ENCODE data around the gene MARCHF11.

DNA sequence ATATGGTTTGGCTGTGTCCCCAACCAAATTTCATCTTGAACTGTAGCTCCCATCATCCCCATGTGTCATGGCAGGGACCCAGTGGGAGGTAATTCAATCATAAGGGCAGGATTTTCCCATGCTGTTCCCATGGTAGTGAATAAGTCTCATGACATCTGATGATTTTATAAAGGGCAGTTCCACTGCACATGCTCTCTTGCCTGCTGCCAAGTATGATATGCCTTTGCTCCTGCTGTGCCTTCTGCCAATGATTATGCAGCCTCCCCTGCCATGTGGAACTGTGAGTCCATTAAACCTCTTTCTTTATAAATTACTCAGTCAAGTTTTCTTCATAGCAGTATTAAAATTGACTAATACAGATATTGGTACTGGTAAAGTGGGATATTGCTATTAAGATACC lies 42.4 kb downstream of the MARCHF11 start:
- TF ChIP-seq TAF1 (IDR thresholded peaks at IDR 0.05; ENCODE audit: borderline replicate concordance, insufficient read depth, low read length), result no peak
- no peak for TF ChIP-seq POLR2AphosphoS5 (IDR thresholded peaks at IDR 0.05; ENCODE audit: low read depth, low read length)
- TF ChIP-seq, protein P1, sequence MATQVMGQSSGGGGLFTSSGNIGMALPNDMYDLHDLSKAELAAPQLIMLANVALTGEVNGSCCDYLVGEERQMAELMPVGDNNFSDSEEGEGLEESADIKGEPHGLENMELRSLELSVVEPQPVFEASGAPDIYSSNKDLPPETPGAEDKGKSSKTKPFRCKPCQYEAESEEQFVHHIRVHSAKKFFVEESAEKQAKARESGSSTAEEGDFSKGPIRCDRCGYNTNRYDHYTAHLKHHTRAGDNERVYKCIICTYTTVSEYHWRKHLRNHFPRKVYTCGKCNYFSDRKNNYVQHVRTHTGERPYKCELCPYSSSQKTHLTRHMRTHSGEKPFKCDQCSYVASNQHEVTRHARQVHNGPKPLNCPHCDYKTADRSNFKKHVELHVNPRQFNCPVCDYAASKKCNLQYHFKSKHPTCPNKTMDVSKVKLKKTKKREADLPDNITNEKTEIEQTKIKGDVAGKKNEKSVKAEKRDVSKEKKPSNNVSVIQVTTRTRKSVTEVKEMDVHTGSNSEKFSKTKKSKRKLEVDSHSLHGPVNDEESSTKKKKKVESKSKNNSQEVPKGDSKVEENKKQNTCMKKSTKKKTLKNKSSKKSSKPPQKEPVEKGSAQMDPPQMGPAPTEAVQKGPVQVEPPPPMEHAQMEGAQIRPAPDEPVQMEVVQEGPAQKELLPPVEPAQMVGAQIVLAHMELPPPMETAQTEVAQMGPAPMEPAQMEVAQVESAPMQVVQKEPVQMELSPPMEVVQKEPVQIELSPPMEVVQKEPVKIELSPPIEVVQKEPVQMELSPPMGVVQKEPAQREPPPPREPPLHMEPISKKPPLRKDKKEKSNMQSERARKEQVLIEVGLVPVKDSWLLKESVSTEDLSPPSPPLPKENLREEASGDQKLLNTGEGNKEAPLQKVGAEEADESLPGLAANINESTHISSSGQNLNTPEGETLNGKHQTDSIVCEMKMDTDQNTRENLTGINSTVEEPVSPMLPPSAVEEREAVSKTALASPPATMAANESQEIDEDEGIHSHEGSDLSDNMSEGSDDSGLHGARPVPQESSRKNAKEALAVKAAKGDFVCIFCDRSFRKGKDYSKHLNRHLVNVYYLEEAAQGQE (IDR thresholded peaks at IDR 0.05; ENCODE audit: insufficient read depth in 1 of 2, low read depth in 2 of 2, low read length in 2 of 2), result no peak
- no peak for TF ChIP-seq SIN3A (IDR thresholded peaks at IDR 0.05; ENCODE audit: borderline replicate concordance, insufficient read depth, low read length)
- no peak for TF ChIP-seq FOXP2 (optimal IDR thresholded peaks at IDR 0.05; ENCODE audit: borderline replicate concordance, extremely low read depth, extremely low read length, insufficient read depth)

Data from PFSK-1 (cell line).